Stimulated activated CD4-positive, alpha-beta T cell treated with anti-CD3 and anti-CD28 coated beads, Interleukin-12 subunit alpha, Interleukin-12 subunit beta, amount 100 ng/mL, for 48 hours (primary cell): ENCODE data around the gene UCK1.

Experiments used
- DNase-seq, 3 donors: peaks; one replicate each; pipeline ENCODE4 v3.0.0-alpha.2; 2020; ENCODE audit warnings: low read depth in 2 of 3, low spot score in 1 of 3

The UCK1 gene

DNA sequence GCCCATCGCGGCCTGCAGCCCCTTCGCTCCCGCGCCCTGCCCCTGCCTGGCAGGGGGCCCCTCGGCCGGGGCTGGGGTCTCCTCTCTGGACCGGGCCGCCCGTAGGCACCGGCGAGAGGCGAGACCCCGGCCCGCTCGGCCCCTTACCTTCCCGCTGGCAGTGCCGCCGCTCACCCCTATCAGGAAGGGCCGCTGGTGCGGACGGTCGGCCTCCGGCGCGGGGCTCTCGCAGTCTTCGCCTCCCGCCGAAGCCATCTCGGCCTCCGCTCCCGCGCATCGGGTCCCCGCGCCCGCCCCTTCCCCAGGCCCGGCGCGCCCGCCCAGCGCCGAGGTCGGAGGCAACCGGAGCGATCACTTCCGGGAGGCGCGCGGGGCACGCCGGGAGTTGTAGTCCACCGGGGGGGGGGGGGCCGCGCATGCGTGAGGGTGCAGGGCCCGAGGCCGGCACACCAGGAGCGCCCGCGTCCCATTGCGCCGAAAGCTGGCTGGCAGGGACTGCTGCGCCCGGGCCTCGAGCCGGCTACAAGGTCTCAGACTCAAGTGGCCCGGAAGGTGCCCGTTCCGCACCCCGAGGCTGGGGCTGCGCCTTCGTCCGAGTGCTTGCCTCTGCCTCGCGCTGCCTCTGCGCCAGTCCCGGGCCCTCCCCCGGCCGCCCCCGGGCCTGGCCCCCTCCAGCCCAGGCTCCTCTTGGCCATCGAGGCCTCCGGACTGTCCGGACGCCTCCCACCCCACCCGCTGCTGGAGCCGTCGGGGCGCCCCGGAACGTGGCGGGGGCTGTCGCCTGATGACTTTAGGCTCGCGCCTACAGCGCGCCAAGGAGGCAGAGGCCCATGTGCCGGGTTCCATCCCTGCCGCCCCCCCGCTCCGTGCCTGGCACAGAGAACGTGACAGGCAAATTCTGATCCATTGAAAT is at the start of gene UCK1:
Gene UCK1 (minus strand): TSS at position 344 of the 913 bp plus-strand sequence. CDS start 89 bp downstream, at position 255.
- peak; percentile 48 to 71 (median 56) for DNase-seq

- no peak for DNase-seq
Measured at GRCh38 chr9:131580358-131580757, 49.3 kb upstream of the UCK1 start.

GRCh38 chr9:131579789-131580211 is 48.7 kb upstream of the UCK1 start:
- DNase-seq: no peak

DNA sequence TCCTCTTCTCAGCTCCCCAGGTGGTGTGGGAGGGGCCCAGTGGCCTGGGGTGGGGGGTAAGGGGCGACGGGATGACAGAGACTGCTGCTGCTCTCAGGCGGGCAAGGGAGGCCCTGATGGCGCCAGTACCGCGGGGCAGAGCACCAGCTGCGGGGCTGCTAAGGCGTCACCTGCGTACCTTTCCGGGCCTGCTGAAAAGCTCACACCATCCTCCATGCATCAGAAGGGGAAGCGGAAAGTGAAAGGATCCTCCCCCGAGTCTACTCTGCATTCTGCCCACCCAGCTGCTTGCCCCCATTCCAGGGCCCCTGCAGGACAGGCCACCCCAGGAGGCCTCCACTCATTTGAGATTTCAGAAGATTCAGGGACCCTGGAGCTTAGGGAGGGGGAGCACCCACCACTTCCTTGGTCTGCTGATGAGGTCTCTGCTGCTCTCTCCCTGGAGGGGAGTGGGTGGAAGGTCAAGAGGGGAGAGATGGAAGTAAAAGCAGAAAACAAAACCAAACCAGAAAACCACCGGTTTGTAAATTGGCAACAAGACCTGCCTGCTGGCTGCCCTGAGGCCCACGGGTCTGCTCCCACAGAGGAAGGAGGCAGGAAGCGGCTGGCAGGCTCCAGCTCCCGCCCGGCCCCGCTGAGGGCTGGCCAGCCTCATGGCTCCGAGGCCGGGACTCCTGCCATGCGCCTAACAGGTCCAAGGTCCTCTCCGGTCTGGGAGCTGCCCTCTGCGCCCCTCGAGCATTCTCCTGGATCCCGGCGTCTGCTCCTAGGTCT is 47.9 kb upstream of the UCK1 start:
- DNase-seq: peak in 1 of 3 donors; percentile 19

GRCh38 chr9:131578021-131578420 is 47.0 kb upstream of the UCK1 start:
- DNase-seq: no peak

DNA sequence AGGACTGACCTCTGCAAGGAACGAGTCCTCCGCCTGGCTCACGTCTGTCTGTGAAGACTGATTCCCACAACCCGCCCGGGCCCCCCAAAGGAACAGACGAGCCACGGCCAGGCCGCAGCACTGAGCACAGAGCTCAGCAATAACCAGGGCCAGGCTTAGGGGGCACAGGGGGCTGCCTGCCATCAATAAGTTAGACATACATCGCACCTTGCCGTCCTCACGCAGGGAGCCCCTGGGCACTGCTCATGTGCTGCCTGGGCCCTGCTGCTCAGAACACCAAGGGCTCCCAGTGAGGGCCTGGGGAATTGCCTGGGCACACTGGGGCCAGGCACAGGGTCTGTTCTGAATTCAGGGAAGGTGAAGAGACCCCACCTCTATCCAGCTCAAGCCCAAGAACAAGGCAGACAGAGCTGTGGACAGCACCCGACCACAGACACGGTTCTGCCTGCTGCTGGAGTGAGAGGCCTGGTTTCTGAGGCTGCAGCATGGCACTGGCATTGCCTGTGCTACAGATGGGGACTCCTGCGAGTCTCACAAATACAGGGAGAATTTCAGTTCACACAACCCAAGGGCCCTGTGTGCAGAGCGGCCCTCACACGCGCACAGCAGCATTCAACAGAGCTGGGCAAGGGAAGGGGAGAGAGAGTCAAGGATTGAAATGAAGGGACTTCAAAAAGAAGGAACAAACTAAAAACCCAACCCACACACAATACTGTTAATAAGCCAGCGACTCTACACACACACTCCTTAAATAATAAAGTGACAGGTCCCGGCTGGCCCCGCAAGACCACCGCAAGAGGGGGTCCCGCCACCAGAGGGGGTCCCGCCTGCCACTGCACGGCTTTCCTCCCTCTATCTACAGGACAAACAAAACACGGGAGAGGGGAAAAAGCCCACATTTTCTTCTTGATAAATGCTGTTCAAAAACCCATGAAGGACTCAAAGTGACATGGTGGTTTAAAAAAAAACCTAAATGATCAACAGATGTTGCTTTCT is 46.2 kb upstream of the UCK1 start:
- no peak for DNase-seq

GRCh38 chr9:131575946-131576853 is 45.1 kb upstream of the UCK1 start:
- DNase-seq: no peak

DNA sequence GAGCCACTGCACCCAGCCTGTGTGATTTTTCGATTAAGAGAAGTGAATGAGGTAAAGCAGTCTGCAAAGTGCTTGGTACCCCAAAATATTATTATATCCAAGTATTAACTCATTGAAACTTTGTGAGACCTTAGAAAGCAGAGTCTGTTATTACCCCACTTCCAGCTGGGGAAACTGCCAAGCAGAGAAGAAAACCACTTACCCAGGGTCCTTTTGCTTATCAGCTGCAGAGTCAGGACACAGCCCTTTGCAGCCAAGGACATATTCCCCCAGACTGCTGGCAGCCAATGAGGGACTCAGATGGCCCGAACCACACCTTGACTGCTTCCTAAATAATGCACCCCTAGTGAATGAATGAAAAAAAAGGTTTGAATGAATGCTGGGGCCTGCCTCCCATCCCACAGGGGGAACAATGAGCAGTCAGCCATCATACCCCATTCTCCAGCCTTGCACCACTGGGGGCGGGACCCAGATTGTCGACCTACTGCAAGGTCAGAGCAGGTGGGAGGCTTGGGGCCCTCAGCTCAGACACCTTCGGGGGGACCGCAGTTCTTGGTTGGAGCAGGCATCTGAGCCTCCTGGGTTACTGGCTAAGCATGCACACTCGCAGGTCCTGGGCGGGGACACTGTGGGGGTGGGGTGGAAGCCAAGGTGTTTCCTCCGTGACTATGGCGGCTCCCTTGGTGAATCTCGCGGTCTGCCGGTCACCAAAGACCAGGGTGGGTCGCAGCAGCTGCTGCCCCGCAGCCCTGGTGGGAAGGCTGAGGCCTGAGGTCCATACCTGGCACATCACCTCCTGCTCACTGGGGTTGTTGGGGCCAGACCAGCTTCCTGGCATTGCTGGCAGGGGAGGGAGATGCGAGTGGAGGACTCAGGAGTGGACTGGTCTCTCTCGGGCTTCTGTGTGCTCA is 43.9 kb upstream of the UCK1 start:
- DNase-seq: no peak

DNA sequence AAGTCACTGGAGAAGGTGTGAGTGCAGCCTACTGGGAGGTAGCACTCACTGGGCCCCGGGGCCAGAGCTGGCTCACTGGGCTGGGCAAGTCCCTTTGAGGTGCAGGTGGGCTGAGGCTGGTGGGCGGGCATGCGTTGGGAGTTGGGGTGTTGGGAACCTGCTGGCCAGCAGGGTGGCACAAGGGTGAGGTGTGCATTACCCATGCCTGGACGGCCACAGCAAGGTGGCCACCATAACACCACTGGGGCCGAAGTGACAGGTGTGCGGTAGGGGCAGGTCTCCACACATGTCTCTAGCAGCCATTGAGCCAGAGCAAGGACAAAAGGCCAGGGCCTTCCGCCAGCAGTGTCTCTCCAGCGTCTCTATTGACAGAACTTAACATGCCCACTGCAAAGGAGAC is 36.8 kb upstream of the UCK1 start:
- no peak for DNase-seq

DNA sequence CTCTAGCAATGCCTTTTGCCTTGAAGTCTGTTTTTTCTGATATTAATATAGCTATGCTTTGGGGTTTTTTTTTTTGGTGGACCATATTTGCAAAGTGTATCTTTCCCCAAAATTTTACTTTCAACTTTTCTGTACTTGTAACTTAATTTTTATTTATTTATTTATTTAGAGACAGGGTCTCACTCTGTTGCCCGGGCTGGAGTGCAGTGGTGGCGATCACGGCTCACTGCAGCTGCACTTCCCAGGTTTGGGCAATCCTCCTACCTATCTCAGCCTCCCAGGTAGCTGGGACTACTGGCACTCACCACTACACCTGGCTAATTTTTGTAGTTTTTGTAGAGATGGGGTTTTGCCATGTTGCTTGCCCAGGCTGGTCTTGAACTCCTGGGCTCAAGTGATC is 35.1 kb upstream of the UCK1 start:
- DNase-seq: no peak

GRCh38 chr9:131565369-131565768 is 34.3 kb upstream of the UCK1 start:
- no peak for DNase-seq

DNA sequence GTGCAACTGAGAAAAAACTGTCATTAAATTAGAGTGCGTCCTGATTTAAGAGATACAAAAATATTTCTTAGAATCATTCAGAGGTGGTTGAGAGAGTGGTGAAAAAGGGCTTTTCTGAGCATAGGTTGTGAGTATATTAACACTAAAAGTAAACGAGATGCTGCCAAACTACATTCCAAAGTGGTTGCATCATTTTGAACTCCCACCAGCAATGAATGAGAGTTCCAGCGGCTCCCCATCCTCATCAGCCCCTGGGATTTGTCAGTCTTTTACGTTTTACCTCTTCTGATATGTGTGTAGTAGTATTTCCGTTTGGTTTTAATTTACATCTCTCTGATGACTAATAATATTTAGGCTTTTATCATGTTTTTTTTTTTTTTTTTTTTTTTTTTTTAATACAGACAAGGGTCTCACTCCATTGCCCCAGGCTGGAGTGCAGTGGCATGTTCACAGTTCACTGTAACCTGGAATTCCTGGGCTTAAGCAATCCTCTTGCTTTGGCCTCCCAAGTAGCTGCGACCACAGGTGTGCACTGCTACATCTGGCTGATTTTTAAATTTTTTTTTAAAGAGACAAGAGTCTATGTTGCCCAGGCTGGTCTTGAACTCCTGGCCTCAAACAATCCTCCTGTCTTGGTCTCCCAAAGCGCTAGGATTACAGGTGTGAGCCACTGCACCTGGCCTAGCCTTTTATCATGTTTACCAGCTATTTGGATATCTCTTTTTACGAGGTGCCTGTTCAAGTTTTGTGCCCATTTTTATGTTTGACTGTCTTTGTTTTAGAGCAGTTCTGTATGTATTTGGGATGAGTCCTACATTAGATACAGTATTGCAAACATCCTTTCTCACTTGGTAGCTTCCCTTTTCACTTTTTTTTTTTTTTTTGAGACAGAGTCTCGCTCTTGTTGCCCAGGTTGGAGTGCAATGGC is 31.2 kb upstream of the UCK1 start:
- DNase-seq: no peak

- DNase-seq: no peak
Measured at GRCh38 chr9:131559421-131560000, 28.4 kb upstream of the UCK1 start.

DNA sequence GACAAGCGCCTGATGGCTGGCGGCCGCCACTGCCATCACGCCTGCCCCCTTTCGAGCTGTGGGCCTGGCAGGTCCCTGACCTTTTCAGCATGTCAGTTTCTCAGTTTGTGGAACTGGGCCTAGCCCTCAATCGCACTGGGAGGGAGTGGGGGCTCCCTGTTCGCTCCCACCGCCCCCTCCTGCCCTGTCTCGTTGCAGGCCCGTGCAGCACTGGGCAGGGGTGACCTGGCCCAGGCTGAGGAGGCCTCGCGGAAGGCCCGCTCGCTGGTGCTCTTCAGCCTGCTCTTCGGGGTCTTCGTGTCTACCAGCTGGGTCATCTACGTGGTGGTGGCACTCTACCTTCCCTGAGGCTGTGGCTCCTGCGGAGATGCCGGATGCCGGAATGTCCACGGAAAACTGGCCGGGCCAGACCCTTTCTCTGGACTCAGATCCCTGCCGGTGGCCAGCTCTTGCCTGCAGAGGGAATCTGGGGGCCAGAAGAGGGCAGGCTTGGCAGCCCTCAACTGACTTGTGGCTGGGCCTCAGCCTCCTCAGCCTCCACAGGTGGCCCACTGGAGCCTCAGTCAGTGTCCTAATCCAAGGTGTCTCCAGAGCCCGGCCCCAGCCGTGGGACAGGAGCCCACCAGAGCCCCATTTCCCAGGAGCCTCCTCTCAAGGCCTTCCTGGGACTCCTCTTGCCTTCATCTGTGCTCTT is 26.9 kb upstream of the UCK1 start:
- no peak for DNase-seq

- DNase-seq: no peak
Measured at GRCh38 chr9:131555841-131556673, 25.0 kb upstream of the UCK1 start.

- DNase-seq: no peak
Measured at GRCh38 chr9:131554843-131555351, 23.8 kb upstream of the UCK1 start.
